HepG2 (cell line): Measurements from ENCODE around the gene DCHS2.

Experiments
- GATAD1 ChIP-seq: IDR thresholded peaks from 2 replicates; pipeline ENCODE4 v1.6.1; 2016; ENCODE audit warnings: missing genetic modification reagents, missing compliant biosample characterization
- POLR2A ChIP-seq, 2 experiments: IDR thresholded peaks; 2 replicates each; pipeline ENCODE4 v1.6.1; 2011; ENCODE audit warnings: low read depth in 2 of 2, low read length in 2 of 2, mild to moderate bottlenecking in 1 of 2, moderate library complexity in 1 of 2; ENCODE audit not compliant: insufficient read depth in 1 of 2
- ZC3H13 ChIP-seq: sonication (generic); formaldehyde crosslinking; IDR thresholded peaks from 2 replicates; pipeline ENCODE4 v1.8.1; 2023; ENCODE audit warnings: mild to moderate bottlenecking, missing genetic modification reagents, moderate library complexity

DNA sequence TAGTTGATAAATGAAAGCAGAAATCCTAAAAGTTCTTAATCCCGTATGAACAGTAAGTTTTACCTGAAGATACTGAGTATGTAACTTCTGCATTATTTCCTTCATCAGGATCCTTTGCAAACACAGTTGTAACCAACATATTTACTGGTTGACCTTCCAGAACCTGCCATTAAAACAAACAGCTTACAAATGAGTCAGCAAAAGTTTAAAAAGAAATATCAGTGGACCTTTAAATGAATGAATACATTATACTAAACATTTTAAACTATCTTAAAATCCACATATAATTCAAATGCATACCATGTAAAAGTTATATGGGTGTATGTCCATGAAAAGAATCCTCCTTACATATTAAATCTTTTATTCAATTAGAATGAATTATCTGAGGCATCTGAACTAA, 163.6 kb downstream of the DCHS2 start:
- TF ChIP-seq ZC3H13 = no peak
- no peak for TF ChIP-seq GATAD1
- TF ChIP-seq POLR2A (IDR thresholded peaks at IDR 0.05; ENCODE audit: insufficient read depth in 1 of 2, low read depth in 2 of 2, low read length in 2 of 2) = no peak
